Measurements from ENCODE around the gene UNC93A.
A peak's percentile ranks its signal among the peaks of the same experiment; 100 is the strongest.
"Not testable (repeated sequence)": the region's sequence is repeated elsewhere in the genome, so short reads cannot be mapped to it uniquely, and the experiment has no call there.

The UNC93A gene

DNA sequence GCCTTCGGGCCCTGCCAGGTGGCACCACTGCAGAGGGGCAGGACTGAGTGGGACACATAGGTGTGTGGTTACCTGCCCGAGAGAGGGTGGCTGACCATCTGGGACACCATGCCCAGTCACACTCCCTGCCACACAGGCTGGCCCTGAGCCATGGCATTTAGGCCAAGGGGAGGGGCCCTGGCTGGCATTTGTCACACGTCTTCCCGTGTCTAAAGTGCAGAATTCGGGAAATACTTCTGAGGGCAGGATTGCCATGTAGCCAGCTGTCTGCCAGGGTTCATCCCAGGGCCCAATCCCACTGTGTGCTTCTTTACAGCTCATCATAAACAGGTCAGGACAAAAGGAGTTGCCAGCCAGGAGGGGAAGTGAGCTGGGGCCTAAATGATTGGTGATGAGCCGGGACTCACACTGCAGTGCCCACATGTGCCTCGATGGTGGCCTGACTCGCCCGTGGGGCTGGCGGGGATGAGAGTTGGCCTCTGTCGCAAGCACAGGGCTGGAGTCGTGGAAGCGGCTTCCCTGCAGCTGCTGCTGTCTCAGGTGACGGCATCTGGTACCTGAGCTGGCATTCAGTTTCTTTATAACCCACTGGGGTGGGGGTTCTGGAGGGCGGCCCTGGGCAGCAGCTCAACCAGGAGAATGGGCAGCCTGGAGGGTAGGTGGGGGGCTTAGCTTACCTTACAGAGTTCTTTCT lies 5.9 kb upstream of the UNC93A start:
- no peak overlapping the region for H3K4me3 ChIP-seq (ENCODE audit: control insufficient read depth, low read depth, low read length)
- TF ChIP-seq, protein P1, sequence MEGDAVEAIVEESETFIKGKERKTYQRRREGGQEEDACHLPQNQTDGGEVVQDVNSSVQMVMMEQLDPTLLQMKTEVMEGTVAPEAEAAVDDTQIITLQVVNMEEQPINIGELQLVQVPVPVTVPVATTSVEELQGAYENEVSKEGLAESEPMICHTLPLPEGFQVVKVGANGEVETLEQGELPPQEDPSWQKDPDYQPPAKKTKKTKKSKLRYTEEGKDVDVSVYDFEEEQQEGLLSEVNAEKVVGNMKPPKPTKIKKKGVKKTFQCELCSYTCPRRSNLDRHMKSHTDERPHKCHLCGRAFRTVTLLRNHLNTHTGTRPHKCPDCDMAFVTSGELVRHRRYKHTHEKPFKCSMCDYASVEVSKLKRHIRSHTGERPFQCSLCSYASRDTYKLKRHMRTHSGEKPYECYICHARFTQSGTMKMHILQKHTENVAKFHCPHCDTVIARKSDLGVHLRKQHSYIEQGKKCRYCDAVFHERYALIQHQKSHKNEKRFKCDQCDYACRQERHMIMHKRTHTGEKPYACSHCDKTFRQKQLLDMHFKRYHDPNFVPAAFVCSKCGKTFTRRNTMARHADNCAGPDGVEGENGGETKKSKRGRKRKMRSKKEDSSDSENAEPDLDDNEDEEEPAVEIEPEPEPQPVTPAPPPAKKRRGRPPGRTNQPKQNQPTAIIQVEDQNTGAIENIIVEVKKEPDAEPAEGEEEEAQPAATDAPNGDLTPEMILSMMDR (conservative IDR thresholded peaks at IDR 0.05; ENCODE audit: control insufficient read depth, insufficient read depth, low read depth, low read length) = no peak
- no peak for DNase-seq (ENCODE audit: low read depth)

DNA sequence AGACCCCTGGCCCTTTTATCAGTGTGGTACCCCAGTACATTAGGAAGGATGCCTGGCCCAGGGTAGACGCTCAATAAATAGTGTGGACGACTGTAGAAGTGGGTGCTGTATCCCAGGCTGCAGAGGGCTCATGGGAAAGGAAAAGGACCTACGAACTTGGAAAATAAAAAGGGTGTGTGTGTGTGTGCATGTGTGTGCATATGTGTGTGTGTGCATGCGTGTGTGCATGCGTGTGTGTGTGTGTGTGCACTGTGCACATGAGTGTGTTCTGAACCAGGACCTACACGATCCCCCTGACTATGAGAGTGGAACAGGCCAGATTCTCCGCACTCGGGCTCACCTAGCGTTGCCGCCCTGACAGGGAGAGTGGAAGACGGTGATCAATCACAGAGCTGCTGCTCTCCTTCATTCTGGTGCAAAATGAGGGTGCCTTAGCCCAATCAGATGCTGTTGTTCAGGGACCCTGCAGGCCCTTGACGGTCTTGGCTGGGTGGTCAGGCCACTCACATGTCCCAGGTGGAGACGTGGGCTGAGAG lies 3.5 kb upstream of the UNC93A start:
- no peak for DNase-seq (ENCODE audit: low read depth)
- TF ChIP-seq, protein P1 (conservative IDR thresholded peaks at IDR 0.05; ENCODE audit: control insufficient read depth, insufficient read depth, low read depth, low read length) = no peak
- H3K4me3 ChIP-seq (ENCODE audit: control insufficient read depth, low read depth, low read length) = no peak overlapping the region

DNA sequence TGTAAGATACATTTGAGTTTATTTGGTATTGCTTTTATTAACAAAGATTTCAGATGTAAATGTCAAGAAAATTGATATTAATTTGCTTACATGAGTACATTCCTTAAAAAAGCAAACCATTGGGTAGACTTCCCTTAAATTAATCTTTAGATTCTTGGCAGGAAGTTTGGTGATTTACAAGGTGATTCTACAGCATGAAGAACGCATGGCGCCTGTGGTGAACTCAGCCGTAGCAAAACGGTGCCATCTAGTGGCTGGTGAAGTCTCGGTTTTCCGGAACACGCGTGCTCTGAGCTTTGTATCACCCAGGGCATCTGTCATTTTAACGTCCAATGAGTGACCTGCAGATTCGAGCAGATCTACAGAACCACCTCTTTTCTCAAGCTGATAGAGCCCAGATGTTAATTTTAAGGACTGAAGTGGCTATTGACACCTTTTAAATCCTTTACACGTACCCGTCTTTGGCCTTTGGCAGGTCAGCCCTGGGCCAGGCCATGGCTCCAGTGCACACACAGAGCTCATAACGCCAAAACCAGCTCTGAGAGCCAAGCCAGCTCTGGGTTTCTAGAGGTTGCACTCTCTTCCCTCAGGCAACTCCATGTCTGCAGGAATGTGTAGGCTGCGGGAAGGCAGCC lies 2.4 kb upstream of the UNC93A start:
- peak; percentile 37 for DNase-seq (ENCODE audit: low read depth)
- TF ChIP-seq, protein P1 (conservative IDR thresholded peaks at IDR 0.05; ENCODE audit: control insufficient read depth, insufficient read depth, low read depth, low read length) = peak; percentile 40
- not testable (repeated sequence) for H3K4me3 ChIP-seq (ENCODE audit: control insufficient read depth, low read depth, low read length)

DNA sequence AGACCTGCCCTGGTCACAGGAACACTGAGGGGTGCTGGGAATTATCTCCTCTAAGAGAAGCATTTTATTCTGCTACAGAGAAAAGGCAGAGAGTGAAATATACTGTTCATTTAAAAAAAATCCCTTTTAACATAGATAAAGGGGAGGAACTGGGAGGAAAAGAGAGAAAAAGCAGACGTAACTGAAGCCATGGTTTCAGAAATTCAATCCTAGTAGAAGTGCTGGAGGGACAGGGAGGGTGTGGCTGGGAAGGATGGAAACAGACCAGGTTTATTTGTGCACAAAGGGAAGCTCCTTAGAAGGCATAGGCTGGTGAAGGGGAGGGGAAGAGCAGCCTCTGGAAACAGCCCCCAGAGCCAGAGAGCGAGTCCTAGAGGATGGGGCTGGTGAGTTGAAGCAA lies 1.8 kb upstream of the UNC93A start:
- not testable (repeated sequence) for DNase-seq (ENCODE audit: low read depth)

DNA sequence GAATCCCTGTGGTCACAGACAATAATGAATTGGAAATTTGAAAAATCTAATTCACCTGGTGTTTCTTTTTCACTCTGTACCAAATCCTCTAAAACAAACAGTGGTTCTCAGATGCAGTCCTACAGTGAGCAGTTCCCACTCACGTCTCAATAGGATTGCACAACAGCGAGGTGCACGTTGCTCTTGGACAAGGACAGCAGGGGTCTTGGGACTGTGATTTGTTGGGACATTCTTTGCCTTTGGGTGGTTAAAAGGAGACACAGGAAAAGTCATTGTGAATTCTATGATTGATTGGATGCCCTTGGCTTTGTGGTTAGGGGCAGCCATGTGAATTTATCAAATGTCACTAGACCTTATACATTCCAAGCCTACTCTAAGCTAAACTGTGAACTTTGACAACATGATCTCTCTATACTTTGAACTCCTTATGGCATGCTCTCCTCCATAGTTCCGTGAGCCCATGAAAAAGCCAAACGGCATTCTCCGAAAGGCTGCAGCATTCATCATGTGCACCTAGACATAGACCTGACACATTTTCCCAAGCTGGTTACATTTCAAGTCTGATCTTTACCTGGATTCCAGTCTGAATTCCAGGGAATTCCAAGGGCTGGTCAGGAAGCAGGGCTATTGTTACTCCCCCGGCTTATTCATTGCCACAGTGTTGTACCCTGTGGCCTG lies 647 bp downstream of the UNC93A start:
- TF ChIP-seq, protein P1 (conservative IDR thresholded peaks at IDR 0.05; ENCODE audit: control insufficient read depth, insufficient read depth, low read depth, low read length) = no peak

More for the DNA sequence above, 1.8 kb upstream of the UNC93A start:
- H3K4me3 ChIP-seq (ENCODE audit: control insufficient read depth, low read depth, low read length) = not testable (repeated sequence)

DNA sequence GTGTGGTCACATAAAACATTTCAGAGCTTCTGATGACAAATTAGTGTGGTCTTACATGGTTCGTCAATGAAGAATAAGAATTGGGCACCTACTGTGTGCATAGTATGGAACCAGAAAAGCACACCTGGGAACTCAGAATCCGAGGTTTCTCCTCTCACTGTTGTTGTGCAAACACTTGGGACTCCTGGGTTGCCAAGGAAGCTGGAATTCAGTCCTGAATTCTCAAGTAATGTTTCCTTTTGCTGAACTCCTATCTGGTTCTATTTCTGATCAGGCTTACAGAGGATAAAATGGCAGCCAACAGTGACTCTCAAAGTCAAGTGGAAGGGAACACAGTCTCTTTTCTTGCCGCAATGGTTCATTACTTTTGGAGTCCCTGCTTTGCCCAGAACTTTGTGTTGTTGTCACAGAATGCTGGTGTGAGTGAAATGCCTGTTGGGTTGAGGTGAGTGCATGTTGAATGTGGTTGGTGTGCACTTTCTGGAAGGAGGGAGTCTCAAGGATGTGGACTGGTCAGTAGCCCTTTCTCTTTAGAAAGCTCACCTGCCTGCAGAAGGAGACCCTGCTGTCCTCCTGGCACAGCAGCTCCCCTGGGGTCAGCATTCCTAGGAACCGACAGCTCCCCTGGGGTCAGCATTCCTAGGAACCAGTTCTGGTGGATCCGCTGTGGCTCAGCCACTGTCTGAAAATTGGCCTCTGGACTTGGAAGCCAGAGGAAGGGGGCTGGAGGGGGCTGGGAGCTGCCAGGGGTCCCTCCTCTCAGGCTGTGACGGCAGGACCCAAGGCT lies 1.4 kb downstream of the UNC93A start:
- no peak for DNase-seq (ENCODE audit: low read depth)
- no peak overlapping the region for H3K4me3 ChIP-seq (ENCODE audit: control insufficient read depth, low read depth, low read length)
- TF ChIP-seq, protein P1 (conservative IDR thresholded peaks at IDR 0.05; ENCODE audit: control insufficient read depth, insufficient read depth, low read depth, low read length) = no peak

More for the DNA sequence above, 647 bp downstream of the UNC93A start:
- DNase-seq (ENCODE audit: low read depth) = no peak
- no peak overlapping the region for H3K4me3 ChIP-seq (ENCODE audit: control insufficient read depth, low read depth, low read length)

Measured in fibroblast of mammary gland (primary cell).